Testis (tissue), 3 donors: ENCODE measurements around the gene AOC3. TPM values are rescaled to one million over a fixed set of nuclear protein-coding genes. Genes with fewer than 3 reads are reported as not detected.
"Not testable (repeated sequence)": the region's sequence is repeated elsewhere in the genome, so short reads cannot be mapped to it uniquely, and the experiment has no call there.

Experiments used
- DNase-seq: peaks from one replicate; pipeline ENCODE4 v3.0.0-alpha.2; 2019
- H3K27ac ChIP-seq, 2 donors: fragments of 200-600 bp; sonication (generic); one replicate each; pipeline ENCODE4 v1.5.1; 2019
- H3K27me3 ChIP-seq: fragments of 200-600 bp; sonication (generic); one replicate; pipeline ENCODE4 v1.5.1; 2019
- H3K36me3 ChIP-seq: fragments of 200-600 bp; sonication (generic); one replicate; pipeline ENCODE4 v1.5.1; 2017; ENCODE audit warnings: low read depth; ENCODE audit errors: missing control alignments
- H3K4me1 ChIP-seq: fragments of 200-600 bp; sonication (generic); one replicate; pipeline ENCODE4 v1.5.1; 2019
- H3K4me3 ChIP-seq, 2 donors: fragments of 200-600 bp; sonication (generic); one replicate each; pipeline ENCODE4 v1.5.1; 2017 to 2019
- H3K9me3 ChIP-seq: fragments of 200-600 bp; sonication (generic); one replicate; pipeline ENCODE4 v1.5.1; 2017
- CTCF ChIP-seq, 3 experiments: fragments of 450-650 bp in 2 of 3; fragments of 200-600 bp in 1 of 3; sonication (generic) in 1 of 3; IDR thresholded peaks; one replicate each; pipeline ENCODE4 v1.5.1; 2016 to 2019; ENCODE audit warnings: antibody characterized with exemption in 3 of 3, mild to moderate bottlenecking in 2 of 3, moderate library complexity in 1 of 3
- POLR2A ChIP-seq: fragments of 450-650 bp; IDR thresholded peaks from one replicate; pipeline ENCODE4 v1.6.1; 2017; ENCODE audit warnings: antibody characterized with exemption, mild to moderate bottlenecking, moderate library complexity
- WGBS, 2 donors: methylation state at CpG; one replicate each; pipeline ENCODE4 v1.1.5; 2018; 5-methylcytosine and 5-hydroxymethylcytosine counted together
- intact Hi-C: fragments of 100-400 bp; cut with DNase I; formaldehyde crosslinking; loops from one replicate; pipeline ENCODE4 v1.15.1; 2023; ENCODE audit warnings: low total_unique reads
- polyA plus RNA-seq: library from polyadenylated mRNA; stranded (reverse); fragments of 350-450 nt; fragmentation: Illumina TruSeq; extraction: RNeasy Lipid Tissue Mini Kit (QIAGEN cat#74804); gene quantifications from one replicate; pipeline ENCODE4 v1.2.3, GENCODE V29; 2014; ENCODE audit warnings: low read depth, low replicate concordance; ENCODE audit not compliant: insufficient read depth
- total RNA-seq, 2 donors: library from RNA; depleted of rRNA; stranded (reverse); fragments of >200 nt; gene quantifications; one replicate each; pipeline ENCODE4 v1.2.3, GENCODE V29; 2016

The AOC3 gene
- total and polyA plus RNA-seq, 3 donors from 2014 or later = 14.3 to 46.4 (median 14.8) TPM

- Histone ChIP-seq H3K4me3 (no peak overlapping the region), H3K9me3 (no peaks in the 10 kb centered on the region), H3K27ac (no peak overlapping the region), H3K4me1 (no peaks in the 10 kb centered on the region), H3K27me3 (no peaks in the 10 kb centered on the region), H3K36me3 (no peaks in the 10 kb centered on the region)
- intact Hi-C loops = no loop called here
- TF ChIP-seq CTCF (IDR thresholded peaks at IDR 0.05) (no peak), POLR2A (no peak)
- 60 to 72% methylated on average over 8 to 11 of the region's 12 CpGs for WGBS, 2 donors
- no peak for DNase-seq
These were observed 15.9 kb downstream of the AOC3 start for GRCh38 chr17:42866631-42867575.

GRCh38 chr17:42867694-42868261 lies 16.8 kb downstream of the AOC3 start:
- H3K4me1 ChIP-seq, H3K27me3 ChIP-seq, H3K36me3 ChIP-seq, H3K4me3 ChIP-seq, intact Hi-C loops, H3K27ac ChIP-seq, DNase-seq, H3K9me3 ChIP-seq: not testable (repeated sequence)
- 92% methylated on average over 19 of the region's 21 CpGs; no CpG with 5 or more reads in 1 of the 2 donors for WGBS, 2 donors

- intact Hi-C loops = no loop called here
- H3K4me3 ChIP-seq = no peak overlapping the region
- H3K9me3 ChIP-seq = no peaks in the 10 kb centered on the region
- no peak for DNase-seq
- TF ChIP-seq POLR2A (no peak), CTCF (IDR thresholded peaks at IDR 0.05) (no peak)
- H3K36me3 ChIP-seq = no peaks in the 10 kb centered on the region
- H3K27me3 ChIP-seq = no peaks in the 10 kb centered on the region
- 92% methylated on average over 9 to 12 of the region's 12 CpGs for WGBS, 2 donors
- H3K27ac ChIP-seq = no peak overlapping the region
- H3K4me1 ChIP-seq = no peaks in the 10 kb centered on the region
These were observed 17.3 kb downstream of the AOC3 start for GRCh38 chr17:42868338-42868737.

GRCh38 chr17:42871647-42872046 lies 20.6 kb downstream of the AOC3 start:
- no peak for DNase-seq
- TF ChIP-seq POLR2A (no peak), CTCF (IDR thresholded peaks at IDR 0.05) (no peak)
- no peaks in the 10 kb centered on the region for H3K27me3 ChIP-seq
- WGBS, 2 donors = 96 to 100% methylated on average over 4 of the region's 4 CpGs
- no peak overlapping the region for H3K4me3 ChIP-seq
- intact Hi-C loops = no loop called here
- H3K4me1 ChIP-seq = no peaks in the 10 kb centered on the region
- no peak overlapping the region for H3K27ac ChIP-seq
- no peaks in the 10 kb centered on the region for H3K36me3 ChIP-seq
- H3K9me3 ChIP-seq = no peaks in the 10 kb centered on the region

- DNase-seq = no peak
- no peaks in the 10 kb centered on the region for H3K27me3 ChIP-seq
- H3K4me3 ChIP-seq = no peak overlapping the region
- no peak overlapping the region for H3K27ac ChIP-seq
- H3K9me3 ChIP-seq = no peaks in the 10 kb centered on the region
- H3K36me3 ChIP-seq = no peaks in the 10 kb centered on the region
- H3K4me1 ChIP-seq = no peaks in the 10 kb centered on the region
- no peak for TF ChIP-seq CTCF (IDR thresholded peaks at IDR 0.05)
- TF ChIP-seq POLR2A = no peak
- 88 to 94% methylated on average over 9 to 12 of the region's 13 CpGs for WGBS, 2 donors
- intact Hi-C loops = no loop called here
These were observed 21.4 kb downstream of the AOC3 start for GRCh38 chr17:42872251-42872965.
